ENCODE results near the gene ANKRD27.

DNA sequence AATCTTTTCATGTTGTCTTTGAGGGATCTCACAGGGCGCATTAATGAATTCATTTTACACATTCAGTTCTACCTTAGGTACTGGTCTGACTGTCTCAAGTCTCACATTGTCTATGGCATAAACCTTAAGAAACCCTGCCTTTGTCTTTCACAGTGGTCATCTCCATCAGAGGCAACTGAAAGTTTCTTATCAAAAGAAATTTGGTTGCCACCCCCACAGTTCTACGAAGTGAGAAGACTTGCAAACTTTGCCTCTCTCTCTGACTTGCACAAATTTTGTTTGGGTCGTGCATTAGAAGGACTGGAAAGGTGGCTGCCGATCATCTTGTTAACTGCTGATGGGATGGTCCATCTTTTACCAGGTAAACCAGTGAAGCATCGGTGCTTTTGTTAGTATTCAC, 34.1 kb upstream of the ANKRD27 start:
- TF ChIP-seq, protein P1, sequence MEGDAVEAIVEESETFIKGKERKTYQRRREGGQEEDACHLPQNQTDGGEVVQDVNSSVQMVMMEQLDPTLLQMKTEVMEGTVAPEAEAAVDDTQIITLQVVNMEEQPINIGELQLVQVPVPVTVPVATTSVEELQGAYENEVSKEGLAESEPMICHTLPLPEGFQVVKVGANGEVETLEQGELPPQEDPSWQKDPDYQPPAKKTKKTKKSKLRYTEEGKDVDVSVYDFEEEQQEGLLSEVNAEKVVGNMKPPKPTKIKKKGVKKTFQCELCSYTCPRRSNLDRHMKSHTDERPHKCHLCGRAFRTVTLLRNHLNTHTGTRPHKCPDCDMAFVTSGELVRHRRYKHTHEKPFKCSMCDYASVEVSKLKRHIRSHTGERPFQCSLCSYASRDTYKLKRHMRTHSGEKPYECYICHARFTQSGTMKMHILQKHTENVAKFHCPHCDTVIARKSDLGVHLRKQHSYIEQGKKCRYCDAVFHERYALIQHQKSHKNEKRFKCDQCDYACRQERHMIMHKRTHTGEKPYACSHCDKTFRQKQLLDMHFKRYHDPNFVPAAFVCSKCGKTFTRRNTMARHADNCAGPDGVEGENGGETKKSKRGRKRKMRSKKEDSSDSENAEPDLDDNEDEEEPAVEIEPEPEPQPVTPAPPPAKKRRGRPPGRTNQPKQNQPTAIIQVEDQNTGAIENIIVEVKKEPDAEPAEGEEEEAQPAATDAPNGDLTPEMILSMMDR (tag by site-specific recombination; IDR thresholded peaks at IDR 0.05) = no peak
- TF ChIP-seq ZNF747 (tag by site-specific recombination; IDR thresholded peaks at IDR 0.05) = no peak

Measured in HEK293 (cell line).